BLaER1 treated with 17β-estradiol and CSF1 and Interleukin-3, amounts not matched to agents 10 nM and 100 nM (cell line): ENCODE data around the gene TMPRSS3.

Experiments
- H3K27ac ChIP-seq, 11 experiments: shearing (Covaris generic); formaldehyde crosslinking; 2 replicates each; pipeline ENCODE4 v1.8.1; 2022
- H3K27me3 ChIP-seq, 11 experiments: shearing (Covaris generic); formaldehyde crosslinking; 2 replicates each; pipeline ENCODE4 v1.8.1; 2022
- H3K36me3 ChIP-seq, 11 experiments: shearing (Covaris generic); formaldehyde crosslinking; 2 replicates each; pipeline ENCODE4 v1.8.1; 2022
- H3K4me1 ChIP-seq, 10 experiments: shearing (Covaris generic); formaldehyde crosslinking; 2 replicates each; pipeline ENCODE4 v1.8.1; 2022
- H3K4me2 ChIP-seq, 11 experiments: shearing (Covaris generic); formaldehyde crosslinking; 2 replicates each; pipeline ENCODE4 v1.8.1; 2022
- H3K4me3 ChIP-seq, 10 experiments: shearing (Covaris generic); formaldehyde crosslinking; 2 replicates each; pipeline ENCODE4 v1.8.1; 2022
- H3K9ac ChIP-seq, 11 experiments: shearing (Covaris generic); formaldehyde crosslinking; 2 replicates each; pipeline ENCODE4 v1.8.1; 2022
- H3K9me3 ChIP-seq, 11 experiments: shearing (Covaris generic); formaldehyde crosslinking; replicated peaks in 1 of 11; 2 replicates each; pipeline ENCODE4 v1.8.1; 2022
- H4K20me1 ChIP-seq, 11 experiments: shearing (Covaris generic); formaldehyde crosslinking; 2 replicates each; pipeline ENCODE4 v1.8.1; 2022
- Cebpa-rat ChIP-seq, 11 experiments: shearing (Covaris generic); IDR thresholded peaks; 2 replicates each; pipeline ENCODE4 v1.8.1; 2022

Gene TMPRSS3

GRCh38 chr21:42356650-42357049 lies 39.2 kb downstream of the TMPRSS3 start:
- H3K4me2 ChIP-seq, result no peak overlapping the region
- no peaks in the 10 kb centered on the region for H4K20me1 ChIP-seq
- H3K4me1 ChIP-seq, result peaks cover 0 to 16% (median 10%) of the 10 kb centered on the region in 10 experiments; a peak in 12 of 20 replicates
- no peak overlapping the region for H3K27ac ChIP-seq
- peaks cover 36 to 57% (median 43%) of the 10 kb centered on the region in 11 experiments for H3K9me3 ChIP-seq
- H3K36me3 ChIP-seq, result no peaks in the 10 kb centered on the region
- 0 out of 22 replicates have a peak, but pooled peaks cover 0 to 3% (median 0%) of the 10 kb centered on the region in 11 experiments for H3K27me3 ChIP-seq
- H3K9ac ChIP-seq, result no peak overlapping the region
- no peak overlapping the region for H3K4me3 ChIP-seq
- TF ChIP-seq Cebpa-rat (IDR thresholded peaks at IDR 0.05), result no peak

- no peak overlapping the region for H3K4me3 ChIP-seq
- no peaks in the 10 kb centered on the region for H3K27me3 ChIP-seq
- H3K36me3 ChIP-seq, result no peaks in the 10 kb centered on the region
- no peak overlapping the region for H3K27ac ChIP-seq
- no peak for TF ChIP-seq Cebpa-rat (IDR thresholded peaks at IDR 0.05)
- peaks cover 0 to 12% (median 7%) of the 10 kb centered on the region in 10 experiments; a peak in 12 of 20 replicates for H3K4me1 ChIP-seq
- H4K20me1 ChIP-seq, result no peaks in the 10 kb centered on the region
- peaks cover 36 to 57% (median 43%) of the 10 kb centered on the region in 11 experiments for H3K9me3 ChIP-seq
- H3K9ac ChIP-seq, result no peak overlapping the region
- no peak overlapping the region for H3K4me2 ChIP-seq
Measured at GRCh38 chr21:42356046-42356445, 39.8 kb downstream of the TMPRSS3 start.

GRCh38 chr21:42353623-42354022 lies 42.2 kb downstream of the TMPRSS3 start:
- no peak for TF ChIP-seq Cebpa-rat (IDR thresholded peaks at IDR 0.05)
- H3K9ac ChIP-seq, result no peak overlapping the region
- peak overlapping the region in 9 of 11 experiments; percentile 6 to 51 (median 35); a peak in 13 of 22 replicates for H3K4me2 ChIP-seq
- no peaks in the 10 kb centered on the region for H4K20me1 ChIP-seq
- no peak overlapping the region for H3K27ac ChIP-seq
- H3K4me1 ChIP-seq, result peaks cover 0 to 12% (median 7%) of the 10 kb centered on the region in 10 experiments; a peak in 12 of 20 replicates
- H3K4me3 ChIP-seq, result no peak overlapping the region
- peaks cover 29 to 48% (median 36%) of the 10 kb centered on the region in 11 experiments for H3K9me3 ChIP-seq
- no peaks in the 10 kb centered on the region for H3K36me3 ChIP-seq
- H3K27me3 ChIP-seq, result no peaks in the 10 kb centered on the region

- H3K9me3 ChIP-seq, result peaks cover 29 to 52% (median 41%) of the 10 kb centered on the region in 11 experiments
- H3K27ac ChIP-seq, result no peak overlapping the region
- no peaks in the 10 kb centered on the region for H4K20me1 ChIP-seq
- H3K4me1 ChIP-seq, result peaks cover 0 to 13% (median 7%) of the 10 kb centered on the region in 10 experiments; a peak in 12 of 20 replicates
- no peaks in the 10 kb centered on the region for H3K27me3 ChIP-seq
- no peak overlapping the region for H3K4me2 ChIP-seq
- H3K9ac ChIP-seq, result no peak overlapping the region
- TF ChIP-seq Cebpa-rat (IDR thresholded peaks at IDR 0.05), result no peak
- H3K36me3 ChIP-seq, result no peaks in the 10 kb centered on the region
- no peak overlapping the region for H3K4me3 ChIP-seq
Measured at GRCh38 chr21:42352441-42353095, 43.3 kb downstream of the TMPRSS3 start.

GRCh38 chr21:42351626-42352440 lies 44.0 kb downstream of the TMPRSS3 start:
- Histone ChIP-seq H3K9ac (no peak overlapping the region), H4K20me1 (no peaks in the 10 kb centered on the region), H3K9me3 (peaks cover 24 to 48% (median 35%) of the 10 kb centered on the region in 11 experiments), H3K27ac (no peak overlapping the region), H3K4me3 (no peak overlapping the region), H3K36me3 (no peaks in the 10 kb centered on the region), H3K4me1 (peaks cover 0 to 14% (median 7%) of the 10 kb centered on the region in 10 experiments; a peak in 12 of 20 replicates), H3K4me2 (no peak overlapping the region), H3K27me3 (no peaks in the 10 kb centered on the region)
- TF ChIP-seq Cebpa-rat (IDR thresholded peaks at IDR 0.05), result no peak

- Histone ChIP-seq H3K9ac (no peak within 1 kb of the TSS), H3K27me3 (no peaks in the 10 kb centered on the region), H3K4me2 (no peak within 1 kb of the TSS), H3K9me3 (peaks cover 18 to 40% (median 28%) of the 10 kb centered on the region in 11 experiments), H3K27ac (no peak within 1 kb of the TSS), H4K20me1 (no peaks in the 10 kb centered on the region), H3K36me3 (no peaks in the 10 kb centered on the region), H3K4me3 (no peak within 1 kb of the TSS), H3K4me1 (peaks cover 0 to 14% (median 7%) of the 10 kb centered on the region in 10 experiments; a peak in 12 of 20 replicates)
- no peak for TF ChIP-seq Cebpa-rat (IDR thresholded peaks at IDR 0.05)
Measured at GRCh38 chr21:42350927-42351426, 44.9 kb downstream of the TMPRSS3 start, which contains the start of gene TFF2. Gene TFF2, minus strand, starts transcription at chr21:42350994. Its CDS starts 37 bp downstream, at chr21:42350957.

GRCh38 chr21:42350318-42350910 lies 45.4 kb downstream of the TMPRSS3 start:
- Histone ChIP-seq H4K20me1 (no peaks in the 10 kb centered on the region), H3K4me2 (no peak overlapping the region), H3K36me3 (no peaks in the 10 kb centered on the region), H3K27ac (no peak overlapping the region), H3K9me3 (peaks cover 13 to 35% (median 22%) of the 10 kb centered on the region in 11 experiments), H3K4me1 (peaks cover 0 to 14% (median 7%) of the 10 kb centered on the region in 10 experiments; a peak in 12 of 20 replicates), H3K4me3 (no peak overlapping the region), H3K27me3 (no peaks in the 10 kb centered on the region), H3K9ac (no peak overlapping the region)
- no peak for TF ChIP-seq Cebpa-rat (IDR thresholded peaks at IDR 0.05)

- no peak for TF ChIP-seq Cebpa-rat (IDR thresholded peaks at IDR 0.05)
- Histone ChIP-seq H3K27me3 (no peaks in the 10 kb centered on the region), H3K4me2 (no peak overlapping the region), H3K4me1 (peaks cover 0 to 14% (median 7%) of the 10 kb centered on the region in 10 experiments; a peak in 12 of 20 replicates), H3K9me3 (peaks cover 5 to 27% (median 15%) of the 10 kb centered on the region in 11 experiments), H3K9ac (no peak overlapping the region), H4K20me1 (no peaks in the 10 kb centered on the region), H3K27ac (no peak overlapping the region), H3K36me3 (no peaks in the 10 kb centered on the region), H3K4me3 (no peak overlapping the region)
Measured at GRCh38 chr21:42349420-42350317, 46.2 kb downstream of the TMPRSS3 start.
